Liver (tissue), 9 donors: Measurements from ENCODE around the gene ARID5B. TPM values are rescaled to one million over a fixed set of nuclear protein-coding genes. Genes with fewer than 3 reads are reported as not detected.

ENCODE experiments used
- DNase-seq: peaks from one replicate; pipeline ENCODE4 v3.0.0-alpha.2; 2017; ENCODE audit warnings: low spot score
- H3K27ac ChIP-seq, 2 donors: one replicate each; pipeline ENCODE4 v1.7.0; 2013; ENCODE audit warnings: inconsistent platforms in 2 of 2, low read length in 2 of 2, control low read depth in 1 of 2, low read depth in 1 of 2, mild to moderate bottlenecking in 1 of 2
- H3K27me3 ChIP-seq, 4 donors: one replicate each; pipeline versions ENCODE4 v1.6.1 to v1.7.0; 2013; ENCODE audit warnings: low read length in 3 of 4, inconsistent platforms in 1 of 4, mild to moderate bottlenecking in 1 of 4, moderate library complexity in 1 of 4; ENCODE audit not compliant: control insufficient read depth in 4 of 4, insufficient read depth in 4 of 4
- H3K36me3 ChIP-seq, 4 donors: one replicate each; pipeline versions ENCODE4 v1.6.1 to v1.7.0; 2013; ENCODE audit warnings: low read length in 3 of 4, mild to moderate bottlenecking in 3 of 4, low read depth in 1 of 4, moderate library complexity in 1 of 4; ENCODE audit not compliant: control insufficient read depth in 4 of 4, insufficient read depth in 3 of 4
- H3K4me1 ChIP-seq, 4 donors: one replicate each; pipeline versions ENCODE4 v1.6.1 to v1.7.0; 2013; ENCODE audit warnings: low read length in 3 of 4, mild to moderate bottlenecking in 3 of 4, moderate library complexity in 1 of 4; ENCODE audit not compliant: control insufficient read depth in 4 of 4, insufficient read depth in 4 of 4
- H3K4me3 ChIP-seq, 3 donors: one replicate each; pipeline versions ENCODE4 v1.6.1 to v1.7.0; 2013; ENCODE audit warnings: low read length in 3 of 3, control low read depth in 1 of 3, low read depth in 1 of 3, mild to moderate bottlenecking in 1 of 3
- H3K9ac ChIP-seq, 2 donors: one replicate each; pipeline ENCODE4 v1.7.0; 2013; ENCODE audit warnings: low read length in 2 of 2, mild to moderate bottlenecking in 2 of 2, moderate library complexity in 2 of 2, control low read depth in 1 of 2, low read depth in 1 of 2
- H3K9me3 ChIP-seq, 4 donors: one replicate each; pipeline versions ENCODE4 v1.6.1 to v1.7.0; 2013; ENCODE audit warnings: low read length in 3 of 4; ENCODE audit not compliant: control insufficient read depth in 4 of 4
- ATF3 ChIP-seq: IDR thresholded peaks from 2 replicates; pipeline ENCODE4 v1.6.1; 2016; ENCODE audit warnings: antibody characterized with exemption
- CTCF ChIP-seq: fragments of 150-350 bp; IDR thresholded peaks from 2 replicates; pipeline ENCODE4 v1.5.1; 2017; ENCODE audit warnings: improper control_type of control experiment, low read depth, low read length; ENCODE audit not compliant: missing input control
- EGR1 ChIP-seq, 2 donors: IDR thresholded peaks; 2 replicates each; pipeline ENCODE4 v1.6.1; 2016 to 2018; ENCODE audit warnings: antibody characterized with exemption in 2 of 2, low read depth in 2 of 2
- FOXA1 ChIP-seq: IDR thresholded peaks from 2 replicates; pipeline ENCODE4 v1.6.1; 2016; ENCODE audit warnings: antibody characterized with exemption
- FOXA2 ChIP-seq: IDR thresholded peaks from 2 replicates; pipeline ENCODE4 v1.6.1; 2016; ENCODE audit warnings: antibody characterized with exemption
- GABPA ChIP-seq, 2 donors: IDR thresholded peaks in 1 of 2; conservative IDR thresholded peaks in 1 of 2; 2 replicates each; pipeline ENCODE4 v1.6.1; 2016; ENCODE audit warnings: antibody characterized with exemption in 2 of 2, mild to moderate bottlenecking in 1 of 2, moderate library complexity in 1 of 2
- HNF4G ChIP-seq: IDR thresholded peaks from 2 replicates; pipeline ENCODE4 v1.6.1; 2016; ENCODE audit warnings: antibody characterized with exemption
- NR2F2 ChIP-seq: IDR thresholded peaks from 2 replicates; pipeline ENCODE4 v1.6.1; 2016; ENCODE audit warnings: antibody characterized with exemption
- RAD21 ChIP-seq, 2 donors: IDR thresholded peaks; 2 replicates each; pipeline ENCODE4 v1.6.1; 2016; ENCODE audit warnings: antibody characterized with exemption in 2 of 2, mild to moderate bottlenecking in 2 of 2
- REST ChIP-seq: IDR thresholded peaks from 2 replicates; pipeline ENCODE4 v1.6.1; 2016; ENCODE audit warnings: antibody characterized with exemption, mild to moderate bottlenecking
- RXRA ChIP-seq, 2 donors: IDR thresholded peaks; 2 replicates each; pipeline ENCODE4 v1.6.1; 2017 to 2018; ENCODE audit warnings: antibody characterized with exemption in 2 of 2, mild to moderate bottlenecking in 1 of 2
- TAF1 ChIP-seq: conservative IDR thresholded peaks from 2 replicates; pipeline ENCODE4 v1.6.1; 2016; ENCODE audit warnings: antibody characterized with exemption, mild to moderate bottlenecking
- YY1 ChIP-seq: IDR thresholded peaks from 2 replicates; pipeline ENCODE4 v1.6.1; 2016; ENCODE audit warnings: antibody characterized with exemption, mild to moderate bottlenecking
- ZBTB33 ChIP-seq: IDR thresholded peaks from 2 replicates; pipeline ENCODE4 v1.6.1; 2016; ENCODE audit warnings: antibody characterized with exemption
- WGBS: extraction: QIAGEN DNeasy Blood & Tissue Kit; methylation state at CpG from one replicate; pipeline ENCODE4 v1.1.7; 2013; 5-methylcytosine and 5-hydroxymethylcytosine counted together
- polyA plus RNA-seq, 2 donors: library from polyadenylated mRNA; stranded (reverse) in 1 of 2; unstranded in 1 of 2; fragments of 200-250 nt in 1 of 2; fragments of >200 nt in 1 of 2; fragmentation: Nextera tagmentation in 1 of 2; extraction: Ambion mirVana in 1 of 2; gene quantifications; one replicate each; pipeline versions ENCODE4 v1.2.1 to v1.2.3, GENCODE V29; 2013 to 2015
- total RNA-seq, 2 donors: library from RNA; depleted of rRNA; stranded (reverse); fragments of >200 nt; gene quantifications; one replicate each; pipeline ENCODE4 v1.2.3, GENCODE V29; 2014
- donor health status: healthy.
- donor health status: healthy.
- donor health status: healthy.
- donor health status: healthy.
- donor health status: healthy.

ARID5B gene
- total and polyA plus RNA-seq, 4 donors, result 1.3 to 6.4 (median 5.2) TPM

GRCh38 chr10:61905837-61906561, 4.5 kb downstream of the ARID5B start:
- Histone ChIP-seq H3K4me1 (peaks cover 1 to 18% (median 12%) of the 10 kb centered on the region in 4 donors), H3K9ac (no peak overlapping the region), H3K36me3 (peaks cover 0 to 2% (median 0%) of the 10 kb centered on the region in 4 donors), H3K27me3 (no peaks in the 10 kb centered on the region), H3K27ac (no peak overlapping the region), H3K4me3 (no peak overlapping the region), H3K9me3 (no peaks in the 10 kb centered on the region)
- DNase-seq, result no peak
- 88% methylated on average over 3 of the region's 3 CpGs for WGBS
- TF ChIP-seq CTCF (no peak), RAD21 (IDR thresholded peaks at IDR 0.05) (peak in 1 of 2 donors; percentile 5)

- Histone ChIP-seq H3K36me3 (peaks cover 0 to 2% (median 0%) of the 10 kb centered on the region in 4 donors), H3K4me1 (peaks cover 1 to 18% (median 11%) of the 10 kb centered on the region in 4 donors), H3K27me3 (no peaks in the 10 kb centered on the region), H3K9me3 (no peaks in the 10 kb centered on the region), H3K27ac (no peak overlapping the region), H3K4me3 (no peak overlapping the region), H3K9ac (no peak overlapping the region)
- TF ChIP-seq TAF1 (no peak), GABPA (IDR thresholded peaks at IDR 0.05 in 1 of 2, conservative IDR thresholded peaks at IDR 0.05 in 1 of 2) (no peak), RXRA (IDR thresholded peaks at IDR 0.05) (no peak), ZBTB33 (no peak), HNF4G (no peak), NR2F2 (no peak), YY1 (no peak), FOXA1 (no peak), FOXA2 (no peak), ATF3 (no peak), EGR1 (IDR thresholded peaks at IDR 0.05; ENCODE audit: low read depth in 2 of 2) (no peak), REST (no peak)
- 97% methylated on average over 2 of the region's 2 CpGs for WGBS
- no peak for DNase-seq
Measured at GRCh38 chr10:61906562-61906901, 5.0 kb downstream of the ARID5B start.
